Measurements from ENCODE around the gene ERBB4. TPM values are rescaled to one million over a fixed set of nuclear protein-coding genes. Genes with fewer than 3 reads are reported as not detected.

The ERBB4 gene
- total and polyA plus RNA-seq, 2 of the 8 experiments (the other 6 are each of a cell fraction or from before 2014, with no cell fraction given): 0.34 to 1.3 TPM

- TF ChIP-seq KDM1A (IDR thresholded peaks at IDR 0.05; ENCODE audit: borderline replicate concordance, low read length) (no peak), SIN3A (conservative IDR thresholded peaks at IDR 0.05 in 1 of 2, IDR thresholded peaks at IDR 0.05 in 1 of 2; ENCODE audit: low read depth in 1 of 2, low read length in 2 of 2) (no peak), YY1 (IDR thresholded peaks at IDR 0.05; ENCODE audit: low read depth, low read length) (no peak)
Observed at GRCh38 chr2:211986313-211986712, 552.3 kb downstream of the ERBB4 start (continued).
